ENCODE data around the gene CCL19. TPM values are rescaled to one million over a fixed set of nuclear protein-coding genes. Genes with fewer than 3 reads are reported as not detected.
A peak's percentile ranks its signal among the peaks of the same experiment; 100 is the strongest.
"Not testable (repeated sequence)": the region's sequence is repeated elsewhere in the genome, so short reads cannot be mapped to it uniquely, and the experiment has no call there.

CCL19 gene
- 1.1 TPM for total RNA-seq
- long read RNA-seq, partial matches to known transcripts = 0 of 2 reads
- long read RNA-seq, other reads (novel, unspliced or antisense) = 0 of 2 reads

DNA sequence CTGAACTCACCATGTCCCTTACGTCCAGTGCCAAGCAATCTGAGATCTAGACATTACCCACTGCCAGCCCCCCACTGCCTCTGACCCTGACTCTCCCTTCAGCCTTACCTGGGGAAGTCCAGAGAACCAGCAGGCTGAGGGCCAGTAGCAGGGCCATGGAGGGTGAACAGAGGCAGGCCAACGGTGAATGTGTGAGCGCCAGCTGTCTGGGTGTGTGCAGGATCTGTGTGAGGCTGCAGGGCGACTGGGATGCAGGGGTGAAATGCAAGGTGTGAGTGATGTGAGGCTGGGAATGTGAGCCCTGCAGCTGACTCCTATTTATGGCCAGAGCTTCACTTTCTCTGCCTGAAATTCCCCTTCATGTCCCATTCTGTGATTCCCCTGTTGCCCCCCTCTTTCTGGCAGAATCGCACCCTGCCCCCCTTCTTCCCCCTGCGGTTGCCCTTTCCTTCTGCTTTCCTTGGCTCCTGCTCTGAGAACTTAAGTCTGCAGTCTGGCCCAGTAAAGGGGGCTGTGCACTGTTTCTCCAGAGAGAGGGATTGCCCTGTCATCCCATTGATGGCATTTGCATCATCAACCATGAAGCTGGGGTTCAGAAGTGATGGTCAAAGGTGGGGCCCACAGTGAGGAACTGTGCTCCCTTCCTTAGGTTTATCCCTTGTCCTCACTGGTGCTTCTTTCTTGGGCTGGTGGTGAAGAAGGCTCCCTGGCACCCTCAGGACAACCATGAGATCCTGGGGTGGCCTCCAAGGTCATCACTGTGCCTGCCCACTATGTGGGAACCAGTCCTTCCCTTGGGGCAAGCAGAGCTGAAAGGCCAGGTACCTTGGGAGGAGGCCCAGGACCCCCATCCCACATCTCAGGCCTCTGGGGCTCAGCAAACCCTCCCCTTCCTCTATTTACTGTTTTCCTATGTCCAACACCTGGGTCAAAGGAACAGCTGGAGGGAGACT, at the start of gene CCL19:
Gene CCL19 (minus strand): TSS at position 294 of the 953 bp plus-strand sequence. CDS start 137 bp downstream, at position 157.
- DNase-seq (no peak), ATAC-seq (peak; percentile 34)
- peaks cover 4% of the 10 kb centered on the region for H3K4me1 ChIP-seq
- H3K4me3 ChIP-seq = no peak within 1 kb of the TSS
- no peaks in the 10 kb centered on the region for H3K9me3 ChIP-seq
- no peaks in the 10 kb centered on the region for H3K36me3 ChIP-seq
- TF ChIP-seq CTCF (IDR thresholded peaks at IDR 0.05) = no peak
- H3K27me3 ChIP-seq = no peaks in the 10 kb centered on the region
- intact Hi-C loops (cut with DNase I) = no loop called here
- no peak within 1 kb of the TSS for H3K27ac ChIP-seq

- H3K4me3 ChIP-seq; H3K27me3 ChIP-seq; intact Hi-C loops (cut with DNase I); H3K4me1 ChIP-seq; H3K9me3 ChIP-seq; ATAC-seq; H3K27ac ChIP-seq; H3K36me3 ChIP-seq; DNase-seq: not testable (repeated sequence)
Observed at GRCh38 chr9:34740176-34740575, 49.1 kb upstream of the CCL19 start.

- H3K27ac ChIP-seq = no peak overlapping the region
- peaks cover 5% of the 10 kb centered on the region for H3K27me3 ChIP-seq
- H3K4me3 ChIP-seq = no peak overlapping the region
- ATAC-seq (no peak), DNase-seq (no peak)
- TF ChIP-seq CTCF (IDR thresholded peaks at IDR 0.05) = no peak
- no peaks in the 10 kb centered on the region for H3K9me3 ChIP-seq
- H3K4me1 ChIP-seq = no peaks in the 10 kb centered on the region
- H3K36me3 ChIP-seq = no peaks in the 10 kb centered on the region
- intact Hi-C loops (cut with DNase I) = no loop called here
Observed at GRCh38 chr9:34737677-34738260, 46.7 kb upstream of the CCL19 start.

DNA sequence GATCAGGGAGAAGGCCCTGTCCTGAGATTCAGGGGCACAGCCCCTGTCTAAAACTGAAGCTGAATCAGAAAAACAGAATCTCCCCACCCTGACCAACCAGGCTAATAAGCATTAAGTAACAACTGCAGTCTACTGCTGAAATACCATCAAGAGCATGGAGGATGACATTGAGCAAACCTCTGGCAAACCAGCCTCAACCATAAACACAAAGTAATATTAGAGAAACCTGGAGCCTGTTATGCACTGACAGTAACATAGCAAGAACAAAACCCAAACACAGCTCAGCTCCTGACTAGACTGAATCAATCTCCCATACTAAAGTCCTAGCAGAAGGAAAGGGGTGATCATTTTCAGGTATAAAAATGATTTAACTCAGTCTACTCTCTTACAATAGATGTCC, 43.6 kb upstream of the CCL19 start:
- Histone ChIP-seq H3K27me3 (peaks cover 5% of the 10 kb centered on the region), H3K9me3 (no peaks in the 10 kb centered on the region), H3K27ac (no peak overlapping the region), H3K4me1 (no peaks in the 10 kb centered on the region), H3K36me3 (no peaks in the 10 kb centered on the region), H3K4me3 (no peak overlapping the region)
- intact Hi-C loops (cut with DNase I) = no loop called here
- ATAC-seq (no peak), DNase-seq (no peak)
- TF ChIP-seq CTCF (IDR thresholded peaks at IDR 0.05) = no peak

DNA sequence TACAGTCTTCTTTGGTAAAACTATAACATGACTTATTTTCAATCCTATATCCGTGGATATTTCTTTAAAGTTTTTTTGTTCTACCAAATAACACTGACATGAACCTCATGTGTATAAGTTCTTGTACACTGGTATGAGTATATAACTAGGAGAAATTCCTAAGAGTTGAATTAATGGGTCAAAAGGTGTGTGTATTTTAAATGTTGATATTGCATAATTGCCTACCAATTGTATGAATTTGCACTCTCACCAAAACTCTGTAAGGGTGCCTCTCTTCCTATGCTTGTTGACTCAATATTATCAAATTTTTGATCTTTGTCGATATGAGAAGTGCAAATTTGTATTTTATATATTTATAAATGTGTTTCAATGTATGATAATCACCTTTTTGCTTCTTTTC, 41.8 kb upstream of the CCL19 start:
- intact Hi-C loops (cut with DNase I) = no loop called here
- Histone ChIP-seq H3K4me3 (no peak overlapping the region), H3K27ac (no peak overlapping the region), H3K4me1 (no peaks in the 10 kb centered on the region), H3K36me3 (no peaks in the 10 kb centered on the region), H3K27me3 (no peaks in the 10 kb centered on the region), H3K9me3 (no peaks in the 10 kb centered on the region)
- TF ChIP-seq CTCF (IDR thresholded peaks at IDR 0.05) = no peak
- DNase-seq (no peak), ATAC-seq (no peak)

- Histone ChIP-seq H3K27ac (no peak overlapping the region), H3K4me1 (no peaks in the 10 kb centered on the region), H3K4me3 (no peak overlapping the region), H3K9me3 (no peaks in the 10 kb centered on the region), H3K27me3 (no peaks in the 10 kb centered on the region), H3K36me3 (no peaks in the 10 kb centered on the region)
- ATAC-seq (no peak), DNase-seq (no peak)
- no peak for TF ChIP-seq CTCF (IDR thresholded peaks at IDR 0.05)
- intact Hi-C loops (cut with DNase I) = no loop called here
Observed at GRCh38 chr9:34732478-34732877, 41.4 kb upstream of the CCL19 start.

Measured in upper lobe of right lung (tissue), 1 donor.